ENCODE data around the gene TBC1D22B. TPM values are rescaled to one million over a fixed set of nuclear protein-coding genes. Genes with fewer than 3 reads are reported as not detected.

TBC1D22B gene
- total and polyA plus RNA-seq, 2 experiments from 2014 or later, result 9.1 to 19.9 TPM

DNA sequence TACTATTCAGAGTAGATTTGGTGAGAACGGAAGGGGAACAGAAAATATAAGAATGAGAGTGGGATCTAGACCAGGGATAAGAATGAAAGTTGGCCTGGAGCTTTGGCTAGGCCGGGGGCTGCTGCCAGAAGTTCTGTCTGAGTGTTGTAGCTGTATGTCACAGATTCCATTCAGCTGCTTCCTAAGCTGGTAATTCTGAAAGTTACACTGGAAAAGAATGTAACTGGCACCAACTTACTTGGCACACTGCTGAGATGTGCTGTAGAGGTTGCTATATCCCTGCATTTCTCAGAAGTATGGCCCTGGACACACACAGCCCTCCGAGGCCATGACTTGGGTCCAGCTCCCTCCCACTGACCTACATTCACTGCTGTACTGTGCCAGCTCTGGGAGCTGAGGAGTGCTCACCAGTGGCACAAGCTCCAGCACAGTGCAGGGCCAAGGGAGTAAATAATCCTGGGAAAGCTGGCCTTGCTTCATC, 26.1 kb downstream of the TBC1D22B start:
- no peak for TF ChIP-seq POLR2AphosphoS5 (IDR thresholded peaks at IDR 0.05; ENCODE audit: low read depth)
- no peak for TF ChIP-seq ZNF114 (CRISPR knock-in tag; IDR thresholded peaks at IDR 0.05)
- TF ChIP-seq CTCF (conservative IDR thresholded peaks at IDR 0.05; ENCODE audit: low read depth in 2 of 2), result no peak
- no peak for TF ChIP-seq CREB1 (CRISPR knock-in tag; IDR thresholded peaks at IDR 0.05; ENCODE audit: low read depth)
- TF ChIP-seq, protein P1, sequence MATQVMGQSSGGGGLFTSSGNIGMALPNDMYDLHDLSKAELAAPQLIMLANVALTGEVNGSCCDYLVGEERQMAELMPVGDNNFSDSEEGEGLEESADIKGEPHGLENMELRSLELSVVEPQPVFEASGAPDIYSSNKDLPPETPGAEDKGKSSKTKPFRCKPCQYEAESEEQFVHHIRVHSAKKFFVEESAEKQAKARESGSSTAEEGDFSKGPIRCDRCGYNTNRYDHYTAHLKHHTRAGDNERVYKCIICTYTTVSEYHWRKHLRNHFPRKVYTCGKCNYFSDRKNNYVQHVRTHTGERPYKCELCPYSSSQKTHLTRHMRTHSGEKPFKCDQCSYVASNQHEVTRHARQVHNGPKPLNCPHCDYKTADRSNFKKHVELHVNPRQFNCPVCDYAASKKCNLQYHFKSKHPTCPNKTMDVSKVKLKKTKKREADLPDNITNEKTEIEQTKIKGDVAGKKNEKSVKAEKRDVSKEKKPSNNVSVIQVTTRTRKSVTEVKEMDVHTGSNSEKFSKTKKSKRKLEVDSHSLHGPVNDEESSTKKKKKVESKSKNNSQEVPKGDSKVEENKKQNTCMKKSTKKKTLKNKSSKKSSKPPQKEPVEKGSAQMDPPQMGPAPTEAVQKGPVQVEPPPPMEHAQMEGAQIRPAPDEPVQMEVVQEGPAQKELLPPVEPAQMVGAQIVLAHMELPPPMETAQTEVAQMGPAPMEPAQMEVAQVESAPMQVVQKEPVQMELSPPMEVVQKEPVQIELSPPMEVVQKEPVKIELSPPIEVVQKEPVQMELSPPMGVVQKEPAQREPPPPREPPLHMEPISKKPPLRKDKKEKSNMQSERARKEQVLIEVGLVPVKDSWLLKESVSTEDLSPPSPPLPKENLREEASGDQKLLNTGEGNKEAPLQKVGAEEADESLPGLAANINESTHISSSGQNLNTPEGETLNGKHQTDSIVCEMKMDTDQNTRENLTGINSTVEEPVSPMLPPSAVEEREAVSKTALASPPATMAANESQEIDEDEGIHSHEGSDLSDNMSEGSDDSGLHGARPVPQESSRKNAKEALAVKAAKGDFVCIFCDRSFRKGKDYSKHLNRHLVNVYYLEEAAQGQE (IDR thresholded peaks at IDR 0.05; ENCODE audit: unreplicated experiment), result no peak
- no peak for TF ChIP-seq EZH2phosphoT487 (IDR thresholded peaks at IDR 0.05; ENCODE audit: unreplicated experiment)
- no peak for TF ChIP-seq NANOG (IDR thresholded peaks at IDR 0.05; ENCODE audit: borderline replicate concordance)
- TF ChIP-seq ETS1 (IDR thresholded peaks at IDR 0.05), result no peak
- TF ChIP-seq EZH2 (IDR thresholded peaks at IDR 0.05; ENCODE audit: low read depth, unreplicated experiment), result no peak
- no peak for TF ChIP-seq ZNF331 (CRISPR knock-in tag; IDR thresholded peaks at IDR 0.05; ENCODE audit: low read depth)
- no peak for TF ChIP-seq STAT1 (IDR thresholded peaks at IDR 0.05; ENCODE audit: unreplicated experiment)
- TF ChIP-seq, protein P2, sequence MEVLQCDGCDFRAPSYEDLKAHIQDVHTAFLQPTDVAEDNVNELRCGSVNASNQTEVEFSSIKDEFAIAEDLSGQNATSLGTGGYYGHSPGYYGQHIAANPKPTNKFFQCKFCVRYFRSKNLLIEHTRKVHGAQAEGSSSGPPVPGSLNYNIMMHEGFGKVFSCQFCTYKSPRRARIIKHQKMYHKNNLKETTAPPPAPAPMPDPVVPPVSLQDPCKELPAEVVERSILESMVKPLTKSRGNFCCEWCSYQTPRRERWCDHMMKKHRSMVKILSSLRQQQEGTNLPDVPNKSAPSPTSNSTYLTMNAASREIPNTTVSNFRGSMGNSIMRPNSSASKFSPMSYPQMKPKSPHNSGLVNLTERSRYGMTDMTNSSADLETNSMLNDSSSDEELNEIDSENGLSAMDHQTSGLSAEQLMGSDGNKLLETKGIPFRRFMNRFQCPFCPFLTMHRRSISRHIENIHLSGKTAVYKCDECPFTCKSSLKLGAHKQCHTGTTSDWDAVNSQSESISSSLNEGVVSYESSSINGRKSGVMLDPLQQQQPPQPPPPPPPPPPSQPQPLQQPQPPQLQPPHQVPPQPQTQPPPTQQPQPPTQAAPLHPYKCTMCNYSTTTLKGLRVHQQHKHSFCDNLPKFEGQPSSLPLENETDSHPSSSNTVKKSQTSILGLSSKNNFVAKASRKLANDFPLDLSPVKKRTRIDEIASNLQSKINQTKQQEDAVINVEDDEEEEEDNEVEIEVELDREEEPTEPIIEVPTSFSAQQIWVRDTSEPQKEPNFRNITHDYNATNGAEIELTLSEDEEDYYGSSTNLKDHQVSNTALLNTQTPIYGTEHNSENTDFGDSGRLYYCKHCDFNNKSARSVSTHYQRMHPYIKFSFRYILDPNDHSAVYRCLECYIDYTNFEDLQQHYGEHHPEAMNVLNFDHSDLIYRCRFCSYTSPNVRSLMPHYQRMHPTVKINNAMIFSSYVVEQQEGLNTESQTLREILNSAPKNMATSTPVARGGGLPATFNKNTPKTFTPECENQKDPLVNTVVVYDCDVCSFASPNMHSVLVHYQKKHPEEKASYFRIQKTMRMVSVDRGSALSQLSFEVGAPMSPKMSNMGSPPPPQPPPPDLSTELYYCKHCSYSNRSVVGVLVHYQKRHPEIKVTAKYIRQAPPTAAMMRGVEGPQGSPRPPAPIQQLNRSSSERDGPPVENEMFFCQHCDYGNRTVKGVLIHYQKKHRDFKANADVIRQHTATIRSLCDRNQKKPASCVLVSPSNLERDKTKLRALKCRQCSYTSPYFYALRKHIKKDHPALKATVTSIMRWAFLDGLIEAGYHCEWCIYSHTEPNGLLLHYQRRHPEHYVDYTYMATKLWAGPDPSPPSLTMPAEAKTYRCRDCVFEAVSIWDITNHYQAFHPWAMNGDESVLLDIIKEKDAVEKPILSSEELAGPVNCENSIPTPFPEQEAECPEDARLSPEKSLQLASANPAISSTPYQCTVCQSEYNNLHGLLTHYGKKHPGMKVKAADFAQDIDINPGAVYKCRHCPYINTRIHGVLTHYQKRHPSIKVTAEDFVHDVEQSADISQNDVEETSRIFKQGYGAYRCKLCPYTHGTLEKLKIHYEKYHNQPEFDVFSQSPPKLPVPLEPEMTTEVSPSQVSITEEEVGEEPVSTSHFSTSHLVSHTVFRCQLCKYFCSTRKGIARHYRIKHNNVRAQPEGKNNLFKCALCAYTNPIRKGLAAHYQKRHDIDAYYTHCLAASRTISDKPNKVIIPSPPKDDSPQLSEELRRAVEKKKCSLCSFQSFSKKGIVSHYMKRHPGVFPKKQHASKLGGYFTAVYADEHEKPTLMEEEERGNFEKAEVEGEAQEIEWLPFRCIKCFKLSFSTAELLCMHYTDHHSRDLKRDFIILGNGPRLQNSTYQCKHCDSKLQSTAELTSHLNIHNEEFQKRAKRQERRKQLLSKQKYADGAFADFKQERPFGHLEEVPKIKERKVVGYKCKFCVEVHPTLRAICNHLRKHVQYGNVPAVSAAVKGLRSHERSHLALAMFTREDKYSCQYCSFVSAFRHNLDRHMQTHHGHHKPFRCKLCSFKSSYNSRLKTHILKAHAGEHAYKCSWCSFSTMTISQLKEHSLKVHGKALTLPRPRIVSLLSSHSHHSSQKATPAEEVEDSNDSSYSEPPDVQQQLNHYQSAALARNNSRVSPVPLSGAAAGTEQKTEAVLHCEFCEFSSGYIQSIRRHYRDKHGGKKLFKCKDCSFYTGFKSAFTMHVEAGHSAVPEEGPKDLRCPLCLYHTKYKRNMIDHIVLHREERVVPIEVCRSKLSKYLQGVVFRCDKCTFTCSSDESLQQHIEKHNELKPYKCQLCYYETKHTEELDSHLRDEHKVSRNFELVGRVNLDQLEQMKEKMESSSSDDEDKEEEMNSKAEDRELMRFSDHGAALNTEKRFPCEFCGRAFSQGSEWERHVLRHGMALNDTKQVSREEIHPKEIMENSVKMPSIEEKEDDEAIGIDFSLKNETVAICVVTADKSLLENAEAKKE (CRISPR knock-in tag; IDR thresholded peaks at IDR 0.05), result no peak
- TF ChIP-seq JUNB (IDR thresholded peaks at IDR 0.05; ENCODE audit: unreplicated experiment), result no peak
- no peak overlapping the region for H3K4me3 Mint-ChIP-seq
- no peaks in the 10 kb centered on the region for H3K4me1 Mint-ChIP-seq
- DNase-seq (ENCODE audit: low spot score), result no peak
- no peak overlapping the region for H3K27ac Mint-ChIP-seq
- no peak overlapping the region for H3K27ac ChIP-seq (ENCODE audit: low read depth)
- no peaks in the 10 kb centered on the region for H3K27me3 ChIP-seq (ENCODE audit: insufficient read depth)
- no peaks in the 10 kb centered on the region for H3F3A ChIP-seq (replicated peaks; ENCODE audit: low read depth)
- no peak overlapping the region for H3K4me3 ChIP-seq
- H3K9me3 Mint-ChIP-seq, result no peaks in the 10 kb centered on the region
- no peaks in the 10 kb centered on the region for H3K4me1 ChIP-seq (ENCODE audit: insufficient read depth)
- no peaks in the 10 kb centered on the region for H3K9me2 ChIP-seq (ENCODE audit: insufficient read depth)
- H3K36me3 ChIP-seq (ENCODE audit: insufficient read depth), result peaks cover 33% of the 10 kb centered on the region
- peaks cover 10% of the 10 kb centered on the region; the same call in 1 of the 2 replicates for H4K20me1 ChIP-seq (replicated peaks; ENCODE audit: insufficient read depth)
- ATAC-seq, result no peak
- H3K27me3 Mint-ChIP-seq (ENCODE audit: insufficient read depth, low read depth, poor library complexity), result no peaks in the 10 kb centered on the region
- peaks cover 60% of the 10 kb centered on the region for H3K36me3 Mint-ChIP-seq (ENCODE audit: low read depth)
- H3K79me2 ChIP-seq (replicated peaks; ENCODE audit: insufficient read depth), result no peaks in the 10 kb centered on the region; the same call in none of the 2 replicates
- H2AFZ ChIP-seq, result no peak overlapping the region
- no peak overlapping the region for H3K4me2 ChIP-seq
